K562 (cell line): ENCODE data around the gene NABP2. TPM values are rescaled to one million over a fixed set of nuclear protein-coding genes. Genes with fewer than 3 reads are reported as not detected.
A peak's percentile ranks its signal among the peaks of the same experiment; 100 is the strongest.

Source experiments
- C11orf30 ChIP-seq: fragments of 450-650 bp; IDR thresholded peaks from 2 replicates; pipeline ENCODE4 v1.6.1; 2016; ENCODE audit warnings: low read depth, mild to moderate bottlenecking
- HCFC1 ChIP-seq: IDR thresholded peaks from 2 replicates; pipeline ENCODE4 v1.6.1; 2012; ENCODE audit warnings: low read depth, low read length, improper control_type of control experiment
- HDAC8 ChIP-seq: fragments of 450-650 bp; IDR thresholded peaks from 2 replicates; pipeline ENCODE4 v1.6.1; 2016; ENCODE audit warnings: mild to moderate bottlenecking, missing genetic modification characterization, moderate library complexity, missing compliant biosample characterization
- KDM2B ChIP-seq: fragments of 250-450 bp; sonication (Bioruptor Pico); IDR thresholded peaks from 2 replicates; pipeline ENCODE4 v1.8.0; 2021; ENCODE audit warnings: mild to moderate bottlenecking, moderate library complexity
- NFE2 ChIP-seq: IDR thresholded peaks from 2 replicates; pipeline ENCODE4 v1.6.1; 2014; ENCODE audit warnings: antibody characterized with exemption, low read depth
- POU5F1 ChIP-seq: fragments of 150-350 bp; IDR thresholded peaks from 2 replicates; pipeline ENCODE4 v1.6.1; 2014; ENCODE audit warnings: borderline replicate concordance, low read length, low read depth, mild to moderate bottlenecking; ENCODE audit not compliant: partially characterized antibody
- RAD21 ChIP-seq, 2 experiments: fragments of 250-450 bp in 1 of 2; fragments of 450-650 bp in 1 of 2; sonication (Bioruptor Pico) in 1 of 2; formaldehyde crosslinking in 1 of 2; IDR thresholded peaks in 1 of 2; conservative IDR thresholded peaks in 1 of 2; 2 replicates each; pipeline versions ENCODE4 v1.4.0 to v1.8.0; 2020 to 2022; ENCODE audit warnings: mild to moderate bottlenecking in 2 of 2, moderate library complexity in 1 of 2
- SMARCE1 ChIP-seq: fragments of 450-650 bp; IDR thresholded peaks from 2 replicates; pipeline ENCODE4 v1.7.1; 2016; ENCODE audit warnings: mild to moderate bottlenecking
- SNAPC5 ChIP-seq: fragments of 250-450 bp; sonication (Bioruptor Pico); IDR thresholded peaks from 2 replicates; pipeline ENCODE4 v1.8.0; 2021; ENCODE audit warnings: moderate library complexity, mild to moderate bottlenecking, inconsistent platforms
- SRSF7 ChIP-seq: fragments of 200-400 bp; formaldehyde crosslinking; optimal IDR thresholded peaks from 2 replicates; pipeline ENCODE3; 2017; ENCODE audit warnings: mild to moderate bottlenecking, low read depth, low read length
- TCFL5 ChIP-seq: fragments of 250-450 bp; sonication (Bioruptor Pico); conservative IDR thresholded peaks from 2 replicates; pipeline ENCODE4 v1.6.1; 2021; ENCODE audit warnings: mild to moderate bottlenecking, moderate library complexity, matching md5 sums
- TEAD1 ChIP-seq, 2 experiments: fragments of 450-650 bp in 1 of 2; sonication (generic) in 1 of 2; formaldehyde crosslinking; IDR thresholded peaks; 2 replicates each; pipeline versions ENCODE4 v1.4.0 to v1.8.0; 2020 to 2022; ENCODE audit warnings: mild to moderate bottlenecking in 2 of 2, missing genetic modification reagents in 1 of 2
- ZBTB11 ChIP-seq, 3 experiments: fragments of 200-800 bp in 1 of 3; fragments of 250-450 bp in 1 of 3; fragments of 450-650 bp in 1 of 3; sonication (Bioruptor Pico) in 1 of 3; sonication (Bioruptor generic) in 1 of 3; formaldehyde crosslinking in 1 of 3; IDR thresholded peaks; 2 replicates each; pipeline versions ENCODE4 v1.6.1 to v1.8.0; 2016 to 2022; ENCODE audit warnings: mild to moderate bottlenecking in 2 of 3, missing genetic modification characterization in 2 of 3, missing compliant biosample characterization in 1 of 3, moderate library complexity in 1 of 3
- ZNF174 ChIP-seq: fragments of 250-450 bp; sonication (Bioruptor Pico); IDR thresholded peaks from 2 replicates; pipeline ENCODE4 v1.4.0; 2020; ENCODE audit warnings: mild to moderate bottlenecking
- ZNF324 ChIP-seq: fragments of 250-450 bp; sonication (Bioruptor Pico); IDR thresholded peaks from 2 replicates; pipeline ENCODE4 v1.4.0; 2020; ENCODE audit warnings: mild to moderate bottlenecking
- ZNF354B ChIP-seq: fragments of 250-450 bp; sonication (Bioruptor Pico); IDR thresholded peaks from 2 replicates; pipeline ENCODE4 v1.4.0; 2020
- ZNF408 ChIP-seq: fragments of 250-450 bp; sonication (Bioruptor Pico); IDR thresholded peaks from 2 replicates; pipeline ENCODE4 v1.4.0; 2020; ENCODE audit warnings: low read depth, mild to moderate bottlenecking, moderate library complexity
- ZNF609 ChIP-seq: sonication (generic); formaldehyde crosslinking; IDR thresholded peaks from 2 replicates; pipeline ENCODE4 v1.8.1; 2023; ENCODE audit warnings: missing genetic modification reagents, mild to moderate bottlenecking, borderline replicate concordance
- ZNF668 ChIP-seq: fragments of 250-450 bp; sonication (Bioruptor Pico); IDR thresholded peaks from 2 replicates; pipeline ENCODE4 v1.8.0; 2022; ENCODE audit warnings: mild to moderate bottlenecking, inconsistent platforms
- polyA plus RNA-seq, 8 experiments: library from polyadenylated mRNA; depleted of rRNA in 4 of 8; stranded (reverse) in 5 of 8; unstranded in 3 of 8; fragments of >200 nt; fragmentation: Nextera tagmentation in 2 of 8; fragmentation: Illumina TruSeq in 1 of 8; extraction: Ambion mirVana in 2 of 8; extraction: Trizol in 1 of 8; gene quantifications; 2 replicates each; pipeline versions ENCODE4 v1.2.1 to v1.2.3, GENCODE V29; 2011 to 2014; ENCODE audit warnings: inconsistent platforms in 1 of 8, missing spikeins in 1 of 8
- total RNA-seq, 7 experiments: library from RNA; depleted of rRNA in 6 of 7; stranded (reverse); fragments of >200 nt in 6 of 7; fragmentation: Illumina TruSeq in 2 of 7; extraction: Trizol in 2 of 7; gene quantifications; 2 replicates each; pipeline versions ENCODE4 v1.2.1 to v1.2.3, GENCODE V29; 2011 to 2021; ENCODE audit warnings: low replicate concordance in 1 of 7

NABP2 gene
- total and polyA plus RNA-seq, 9 of the 15 experiments (the other 6 are each of a cell fraction or from before 2014, with no cell fraction given): 11.3 to 60.6 (median 43.5) TPM

GRCh38 chr12:56193025-56193578, 31.0 kb upstream of the NABP2 start (continued):
- TF ChIP-seq POU5F1 (no peak), HDAC8 (tag) (no peak), ZNF354B (CRISPR knock-in tag) (no peak), NFE2 (no peak), ZNF324 (CRISPR knock-in tag) (no peak), ZNF408 (no peak), SRSF7 (no peak), RAD21 (CRISPR knock-in tag; conservative IDR thresholded peaks at IDR 0.05 in 1 of 2, IDR thresholded peaks at IDR 0.05 in 1 of 2) (peak; percentile 90 to 92), ZBTB11 (CRISPR knock-in tag; IDR thresholded peaks at IDR 0.05) (no peak), ZNF609 (CRISPR knock-in tag) (no peak), TCFL5 (CRISPR knock-in tag) (no peak), SMARCE1 (no peak), ZNF668 (CRISPR knock-in tag) (no peak), HCFC1 (no peak), SNAPC5 (no peak), C11orf30 (no peak), TEAD1 (CRISPR knock-in tag; IDR thresholded peaks at IDR 0.05) (no peak), KDM2B (CRISPR knock-in tag) (no peak), ZNF174 (CRISPR knock-in tag) (no peak)
